A549 (cell line): ENCODE results near the gene ITPRIP.

Experiments used
- ESRRA ChIP-seq: fragments of 150-350 bp; IDR thresholded peaks from 2 replicates; pipeline ENCODE4 v1.6.1; 2014; ENCODE audit warnings: mild to moderate bottlenecking, low read length, borderline replicate concordance
- JUN ChIP-seq, 2 experiments: fragments of >200 bp; sonication (Bioruptor Twin); formaldehyde crosslinking; IDR thresholded peaks; 2 replicates in 1 of 2; 3 replicates in 1 of 2; pipeline ENCODE4 v1.6.1; 2016 to 2017
- KDM1A ChIP-seq: fragments of 200-600 bp; sonication (generic); IDR thresholded peaks from 2 replicates; pipeline ENCODE4 v1.6.1; 2016; ENCODE audit warnings: low read depth, mild to moderate bottlenecking
- NFE2L2 ChIP-seq: fragments of 150-350 bp; conservative IDR thresholded peaks from 2 replicates; pipeline ENCODE4 v1.6.1; 2014; ENCODE audit warnings: low read length
- POLR2A ChIP-seq: IDR thresholded peaks from 2 replicates; pipeline ENCODE4 v1.6.1; 2012; ENCODE audit warnings: mild to moderate bottlenecking, low read length
- RFX5 ChIP-seq: fragments of 450-650 bp; IDR thresholded peaks from 2 replicates; pipeline ENCODE4 v1.7.1; 2014; ENCODE audit warnings: antibody characterized with exemption, mild to moderate bottlenecking, moderate library complexity
- SREBF2 ChIP-seq: fragments of 450-650 bp; IDR thresholded peaks from 2 replicates; pipeline ENCODE4 v1.6.1; 2014; ENCODE audit warnings: mild to moderate bottlenecking, moderate library complexity
- TF ChIP-seq, protein P1 (sequence below): fragments of >200 bp; sonication (Bioruptor Twin); formaldehyde crosslinking; IDR thresholded peaks from 3 replicates; pipeline ENCODE4 v1.5.1; 2016

DNA sequence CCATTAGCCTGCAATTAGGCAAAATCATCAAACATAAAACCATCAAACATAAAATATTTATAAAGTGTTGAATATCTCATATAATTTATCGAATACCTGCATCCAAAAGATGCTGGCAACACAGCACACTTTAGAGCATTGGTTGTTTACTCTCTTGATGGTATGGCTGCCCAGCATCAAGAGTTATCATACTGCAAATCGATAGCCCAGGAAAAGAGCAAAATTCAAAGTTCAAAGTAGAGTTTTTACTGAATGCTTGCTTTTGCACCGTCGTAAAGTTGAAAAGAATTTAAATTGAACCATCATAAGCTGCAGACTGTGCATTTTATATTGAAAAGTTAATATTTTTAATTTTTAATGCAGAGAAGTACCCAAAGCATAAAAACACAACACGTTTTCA, 73.5 kb downstream of the ITPRIP start:
- TF ChIP-seq RFX5 (no peak), ESRRA (no peak), SREBF2 (no peak), POLR2A (no peak), NFE2L2 (no peak), JUN (IDR thresholded peaks at IDR 0.05) (no peak), KDM1A (no peak)
- TF ChIP-seq, protein P1, sequence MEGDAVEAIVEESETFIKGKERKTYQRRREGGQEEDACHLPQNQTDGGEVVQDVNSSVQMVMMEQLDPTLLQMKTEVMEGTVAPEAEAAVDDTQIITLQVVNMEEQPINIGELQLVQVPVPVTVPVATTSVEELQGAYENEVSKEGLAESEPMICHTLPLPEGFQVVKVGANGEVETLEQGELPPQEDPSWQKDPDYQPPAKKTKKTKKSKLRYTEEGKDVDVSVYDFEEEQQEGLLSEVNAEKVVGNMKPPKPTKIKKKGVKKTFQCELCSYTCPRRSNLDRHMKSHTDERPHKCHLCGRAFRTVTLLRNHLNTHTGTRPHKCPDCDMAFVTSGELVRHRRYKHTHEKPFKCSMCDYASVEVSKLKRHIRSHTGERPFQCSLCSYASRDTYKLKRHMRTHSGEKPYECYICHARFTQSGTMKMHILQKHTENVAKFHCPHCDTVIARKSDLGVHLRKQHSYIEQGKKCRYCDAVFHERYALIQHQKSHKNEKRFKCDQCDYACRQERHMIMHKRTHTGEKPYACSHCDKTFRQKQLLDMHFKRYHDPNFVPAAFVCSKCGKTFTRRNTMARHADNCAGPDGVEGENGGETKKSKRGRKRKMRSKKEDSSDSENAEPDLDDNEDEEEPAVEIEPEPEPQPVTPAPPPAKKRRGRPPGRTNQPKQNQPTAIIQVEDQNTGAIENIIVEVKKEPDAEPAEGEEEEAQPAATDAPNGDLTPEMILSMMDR: no peak
